IMR-90 (cell line): ENCODE results near the gene APCDD1. TPM values are rescaled to one million over a fixed set of nuclear protein-coding genes. Genes with fewer than 3 reads are reported as not detected.

Source experiments
- ATAC-seq: fragments of 200-7000 bp; cut with Tn5 transposase; 2 replicates; pipeline ENCODE4 v1.9.1; 2020; ENCODE audit warnings: low read depth, mild to moderate bottlenecking, moderate library complexity
- BruUV-seq: library from RNA; stranded (reverse); fragments of 400-500 nt; replicated peaks from 2 replicates; lab custom pipeline; 2021; lab: Mats Ljungman, UMichigan
- CTCF ChIA-PET: fragments of 300-600 bp; formaldehyde crosslinking; extraction: SDS; loops from one replicate; lab custom pipeline; 2021; ENCODE audit warnings: antibody characterized with exemption; lab: Yijun Ruan, JAX
- POLR2A ChIA-PET: fragments of 300-600 bp; sonication (Branson Sonifier 250); formaldehyde crosslinking; loops from one replicate; lab custom pipeline; 2022; ENCODE audit warnings: antibody characterized with exemption; ENCODE audit not compliant: unreplicated experiment; lab: Charles Lee
- DNase-seq: peaks from one replicate; pipeline ENCODE4 v3.0.0; 2013
- H2AFZ ChIP-seq: replicated peaks from 2 replicates; pipeline ENCODE3; 2013; ENCODE audit warnings: low read length, mild to moderate bottlenecking; ENCODE audit not compliant: poor library complexity
- H2AK5ac ChIP-seq: 2 replicates; pipeline ENCODE4 v1.6.1; 2013; ENCODE audit warnings: low read depth, low read length, inconsistent platforms
- H2AK9ac ChIP-seq: replicated peaks from 2 replicates; pipeline ENCODE3; 2013; ENCODE audit warnings: mild to moderate bottlenecking, low read depth, low read length, moderate library complexity; ENCODE audit not compliant: poor library complexity
- H2BK120ac ChIP-seq: 2 replicates; pipeline ENCODE4 v1.6.1; 2013; ENCODE audit warnings: low read depth, low read length, inconsistent platforms
- H2BK15ac ChIP-seq: 3 replicates; pipeline ENCODE4 v1.6.1; 2013; ENCODE audit warnings: low read depth, low read length, inconsistent platforms
- H2BK20ac ChIP-seq: 2 replicates; pipeline ENCODE4 v1.6.1; 2013; ENCODE audit warnings: low read depth, mild to moderate bottlenecking, inconsistent platforms, low read length, moderate library complexity
- H2BK5ac ChIP-seq: 2 replicates; pipeline ENCODE4 v1.6.1; 2013; ENCODE audit warnings: mild to moderate bottlenecking, low read depth, low read length, inconsistent platforms; ENCODE audit not compliant: poor library complexity, severe bottlenecking
- H3K14ac ChIP-seq: replicated peaks from 2 replicates; pipeline ENCODE4 v1.6.1; 2013; ENCODE audit warnings: low read depth, low read length, inconsistent platforms
- H3K18ac ChIP-seq: 2 replicates; pipeline ENCODE4 v1.6.1; 2013; ENCODE audit warnings: low read depth, low read length, control low read depth
- H3K23ac ChIP-seq: 2 replicates; pipeline ENCODE4 v1.6.1; 2013; ENCODE audit warnings: low read depth, low read length, inconsistent platforms
- H3K27ac ChIP-seq: 2 replicates; pipeline ENCODE4 v1.5.1; 2013; ENCODE audit warnings: mild to moderate bottlenecking, control low read depth, low read length; ENCODE audit not compliant: insufficient read depth
- H3K27me3 ChIP-seq: 2 replicates; pipeline ENCODE4 v1.6.1; 2013; ENCODE audit warnings: low read length; ENCODE audit not compliant: control insufficient read depth, insufficient read depth
- H3K36me3 ChIP-seq: 2 replicates; pipeline ENCODE4 v1.6.1; 2013; ENCODE audit warnings: low read length, mixed read lengths; ENCODE audit not compliant: control insufficient read depth, insufficient read depth
- H3K4ac ChIP-seq: 2 replicates; pipeline ENCODE4 v1.6.1; 2013; ENCODE audit warnings: low read depth, low read length, inconsistent platforms
- H3K4me1 ChIP-seq: 2 replicates; pipeline ENCODE4 v1.6.1; 2013; ENCODE audit warnings: low read length, mixed read lengths; ENCODE audit not compliant: control insufficient read depth, insufficient read depth
- H3K4me2 ChIP-seq: 2 replicates; pipeline ENCODE4 v1.6.1; 2013; ENCODE audit warnings: low read depth, mild to moderate bottlenecking, control low read depth, low read length, moderate library complexity
- H3K4me3 ChIP-seq: 2 replicates; pipeline ENCODE4 v1.5.1; 2013; ENCODE audit warnings: low read depth, mild to moderate bottlenecking, control low read depth, low read length, moderate library complexity; ENCODE audit not compliant: insufficient read depth
- H3K56ac ChIP-seq: 2 replicates; pipeline ENCODE4 v1.6.1; 2013; ENCODE audit warnings: low read length, inconsistent platforms; ENCODE audit not compliant: insufficient read depth; ENCODE audit errors: extremely low read depth
- H3K79me1 ChIP-seq, 2 experiments: 2 replicates each; pipeline ENCODE4 v1.6.1; 2013; ENCODE audit warnings: low read length in 2 of 2, inconsistent platforms in 1 of 2, low read depth in 1 of 2
- H3K9ac ChIP-seq: 2 replicates; pipeline ENCODE4 v1.6.1; 2013; ENCODE audit warnings: low read depth, low read length, control low read depth
- H3K9me1 ChIP-seq: 2 replicates; pipeline ENCODE4 v1.6.1; 2013; ENCODE audit warnings: low read length, inconsistent platforms; ENCODE audit not compliant: insufficient read depth
- H3K9me3 ChIP-seq: 2 replicates; pipeline ENCODE4 v1.6.1; 2013; ENCODE audit warnings: low read length; ENCODE audit not compliant: control insufficient read depth, insufficient read depth
- H4K20me1 ChIP-seq: 2 replicates; pipeline ENCODE4 v1.6.1; 2013; ENCODE audit warnings: low read length, inconsistent platforms; ENCODE audit not compliant: insufficient read depth
- H4K5ac ChIP-seq: 2 replicates; pipeline ENCODE4 v1.6.1; 2013; ENCODE audit warnings: mild to moderate bottlenecking, low read depth, low read length, control low read depth
- H4K8ac ChIP-seq, 2 experiments: 2 replicates each; pipeline ENCODE4 v1.6.1; 2013; ENCODE audit warnings: low read depth in 2 of 2, low read length in 2 of 2, control low read depth in 1 of 2, inconsistent platforms in 1 of 2
- H4K91ac ChIP-seq: 2 replicates; pipeline ENCODE4 v1.6.1; 2013; ENCODE audit warnings: low read depth, low read length, inconsistent platforms; ENCODE audit not compliant: insufficient read depth
- BHLHE40 ChIP-seq: fragments of 150-350 bp; IDR thresholded peaks from 2 replicates; pipeline ENCODE4 v1.6.1; 2016; ENCODE audit warnings: mild to moderate bottlenecking, low read depth, low read length
- CEBPB ChIP-seq: IDR thresholded peaks from 2 replicates; pipeline ENCODE4 v1.6.1; 2012; ENCODE audit warnings: low read depth, low read length, improper control_type of control experiment
- CHD1 ChIP-seq: IDR thresholded peaks from 2 replicates; pipeline ENCODE4 v1.6.1; 2012; ENCODE audit warnings: low read depth, low read length, improper control_type of control experiment
- FOS ChIP-seq: fragments of 150-350 bp; IDR thresholded peaks from 2 replicates; pipeline ENCODE4 v1.6.1; 2016; ENCODE audit warnings: low read depth, low read length
- MAFK ChIP-seq: IDR thresholded peaks from 2 replicates; pipeline ENCODE4 v1.6.1; 2012; ENCODE audit warnings: low read depth, low read length, improper control_type of control experiment
- MAZ ChIP-seq: IDR thresholded peaks from 2 replicates; pipeline ENCODE4 v1.6.1; 2012; ENCODE audit warnings: low read depth, mild to moderate bottlenecking, low read length, improper control_type of control experiment, moderate library complexity, borderline replicate concordance
- MXI1 ChIP-seq: IDR thresholded peaks from 2 replicates; pipeline ENCODE4 v1.6.1; 2012; ENCODE audit warnings: low read depth, mild to moderate bottlenecking, low read length, moderate library complexity, borderline replicate concordance
- NFE2L2 ChIP-seq: fragments of 150-350 bp; IDR thresholded peaks from 2 replicates; pipeline ENCODE4 v1.6.1; 2016; ENCODE audit warnings: low read depth, mild to moderate bottlenecking, low read length
- POLR2A ChIP-seq: IDR thresholded peaks from 2 replicates; pipeline ENCODE4 v1.6.1; 2012; ENCODE audit warnings: mild to moderate bottlenecking, low read depth, low read length
- RAD21 ChIP-seq: IDR thresholded peaks from 2 replicates; pipeline ENCODE4 v1.6.1; 2012; ENCODE audit warnings: low read length, improper control_type of control experiment
- RCOR1 ChIP-seq: IDR thresholded peaks from 2 replicates; pipeline ENCODE4 v1.6.1; 2012; ENCODE audit warnings: mild to moderate bottlenecking, low read length, improper control_type of control experiment; ENCODE audit not compliant: insufficient replicate concordance
- RFX5 ChIP-seq: IDR thresholded peaks from 2 replicates; pipeline ENCODE4 v1.8.0; 2012; ENCODE audit warnings: low read depth, mild to moderate bottlenecking, low read length, moderate library complexity
- SMC3 ChIP-seq: fragments of 150-350 bp; IDR thresholded peaks from 2 replicates; pipeline ENCODE4 v1.6.1; 2016; ENCODE audit warnings: low read depth, mild to moderate bottlenecking, antibody characterized with exemption, low read length, moderate library complexity
- dilution Hi-C: fragments of 300-500 bp; cut with HindIII; formaldehyde crosslinking; loops from one replicate; pipeline ENCODE4 v1.14.3; 2018; ENCODE audit warnings: low sequenced_read_pairs; ENCODE audit not compliant: unreplicated experiment
- in situ Hi-C: fragments of 300-500 bp; cut with MboI; formaldehyde crosslinking; loops from 3 replicates; pipeline ENCODE4 v1.14.3; 2019; ENCODE audit warnings: low sequenced_read_pairs, inconsistent platforms, mixed read lengths
- intact Hi-C: fragments of 100-400 bp; cut with micrococcal nuclease; formaldehyde crosslinking; loops from 2 replicates; pipeline ENCODE4 v1.10.0; 2022
- polyA plus RNA-seq, 3 experiments: library from polyadenylated mRNA; depleted of rRNA; stranded (reverse); fragments of >200 nt; gene quantifications; 2 replicates each; pipeline ENCODE4 v1.2.3, GENCODE V29; 2012; ENCODE audit warnings: low replicate concordance in 1 of 3
- total RNA-seq: library from RNA; depleted of rRNA; stranded (reverse); fragments of >200 nt; gene quantifications from 2 replicates; pipeline ENCODE4 v1.2.3, GENCODE V29; 2012
- TF ChIP-seq, protein P1 (sequence below): fragments of 150-350 bp; IDR thresholded peaks from 2 replicates; pipeline ENCODE4 v1.6.1; 2016; ENCODE audit warnings: low read depth, mild to moderate bottlenecking, low read length, moderate library complexity, borderline replicate concordance
- TF ChIP-seq, protein P2 (sequence below): conservative IDR thresholded peaks from 2 replicates; pipeline ENCODE4 v1.5.1; 2012; ENCODE audit warnings: mild to moderate bottlenecking, low read depth, low read length, improper control_type of control experiment
- TF ChIP-seq, protein P3 (sequence below): fragments of 150-350 bp; IDR thresholded peaks from 2 replicates; pipeline ENCODE4 v1.6.1; 2017; ENCODE audit warnings: mild to moderate bottlenecking, antibody characterized with exemption, low read length, low read depth

Gene APCDD1
- total and polyA plus RNA-seq, 2 of the 4 experiments (the other 2 are of a cell fraction) = 1.1 to 2.2 TPM

DNA sequence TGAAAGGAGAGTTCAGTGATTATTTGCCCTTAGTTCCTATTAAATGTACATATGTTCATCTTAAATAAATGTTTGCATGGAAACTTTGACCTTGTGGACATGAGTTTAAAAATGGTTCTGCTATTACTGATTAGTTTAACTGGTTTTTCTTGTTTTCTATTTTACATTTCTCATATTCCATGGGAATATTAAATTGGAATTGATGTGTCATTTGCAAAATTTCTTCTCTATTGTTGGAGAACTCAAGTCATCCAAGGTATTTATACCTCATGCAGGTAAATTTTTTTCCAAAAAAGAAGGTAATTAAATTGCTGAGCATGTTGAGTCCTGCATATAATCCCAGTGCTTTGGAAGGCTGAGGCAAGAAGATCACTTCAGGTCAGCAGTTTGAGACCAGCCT is 45.4 kb upstream of the APCDD1 start:
- Histone ChIP-seq H4K8ac (no peak overlapping the region), H3K4me3 (no peak overlapping the region), H4K5ac (no peak overlapping the region), H3K56ac (no peak overlapping the region), H4K91ac (no peak overlapping the region), H3K9me1 (no peaks in the 10 kb centered on the region), H2AFZ (no peak overlapping the region), H2BK20ac (no peak overlapping the region), H3K4ac (no peak overlapping the region), H2AK9ac (no peak overlapping the region), H2AK5ac (no peak overlapping the region), H3K36me3 (no peaks in the 10 kb centered on the region), H3K4me1 (no peaks in the 10 kb centered on the region), H3K18ac (no peak overlapping the region), H3K27me3 (peaks cover 15% of the 10 kb centered on the region), H3K14ac (no peak overlapping the region), H3K9me3 (no peaks in the 10 kb centered on the region), H3K27ac (no peak overlapping the region), H3K9ac (no peak overlapping the region), H4K20me1 (no peaks in the 10 kb centered on the region), H2BK5ac (no peak overlapping the region), H3K79me1 (no peaks in the 10 kb centered on the region), H3K23ac (no peak overlapping the region), H2BK15ac (no peak overlapping the region), H3K4me2 (no peak overlapping the region), H2BK120ac (no peak overlapping the region)
- ATAC-seq (no peak), DNase-seq (no peak)
- dilution Hi-C loops = no loop called here
- in situ Hi-C loops = no loop called here
- ChIA-PET POLR2A (no interaction called here), CTCF (interaction anchor here (1.9 kb wide), 1 partner anchor 8 kb away, joined by 5 read pairs; no protein-coding TSS in a partner anchor)
- TF ChIP-seq SMC3 = no peak
- TF ChIP-seq POLR2A = no peak
- TF ChIP-seq NFE2L2 = no peak
- no peak for TF ChIP-seq MAFK
- TF ChIP-seq CHD1 = no peak
- no peak for TF ChIP-seq MXI1
- TF ChIP-seq, protein P1, sequence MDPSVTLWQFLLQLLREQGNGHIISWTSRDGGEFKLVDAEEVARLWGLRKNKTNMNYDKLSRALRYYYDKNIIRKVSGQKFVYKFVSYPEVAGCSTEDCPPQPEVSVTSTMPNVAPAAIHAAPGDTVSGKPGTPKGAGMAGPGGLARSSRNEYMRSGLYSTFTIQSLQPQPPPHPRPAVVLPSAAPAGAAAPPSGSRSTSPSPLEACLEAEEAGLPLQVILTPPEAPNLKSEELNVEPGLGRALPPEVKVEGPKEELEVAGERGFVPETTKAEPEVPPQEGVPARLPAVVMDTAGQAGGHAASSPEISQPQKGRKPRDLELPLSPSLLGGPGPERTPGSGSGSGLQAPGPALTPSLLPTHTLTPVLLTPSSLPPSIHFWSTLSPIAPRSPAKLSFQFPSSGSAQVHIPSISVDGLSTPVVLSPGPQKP = no peak
- TF ChIP-seq RFX5 = no peak
- no peak for TF ChIP-seq MAZ
- TF ChIP-seq, protein P2, sequence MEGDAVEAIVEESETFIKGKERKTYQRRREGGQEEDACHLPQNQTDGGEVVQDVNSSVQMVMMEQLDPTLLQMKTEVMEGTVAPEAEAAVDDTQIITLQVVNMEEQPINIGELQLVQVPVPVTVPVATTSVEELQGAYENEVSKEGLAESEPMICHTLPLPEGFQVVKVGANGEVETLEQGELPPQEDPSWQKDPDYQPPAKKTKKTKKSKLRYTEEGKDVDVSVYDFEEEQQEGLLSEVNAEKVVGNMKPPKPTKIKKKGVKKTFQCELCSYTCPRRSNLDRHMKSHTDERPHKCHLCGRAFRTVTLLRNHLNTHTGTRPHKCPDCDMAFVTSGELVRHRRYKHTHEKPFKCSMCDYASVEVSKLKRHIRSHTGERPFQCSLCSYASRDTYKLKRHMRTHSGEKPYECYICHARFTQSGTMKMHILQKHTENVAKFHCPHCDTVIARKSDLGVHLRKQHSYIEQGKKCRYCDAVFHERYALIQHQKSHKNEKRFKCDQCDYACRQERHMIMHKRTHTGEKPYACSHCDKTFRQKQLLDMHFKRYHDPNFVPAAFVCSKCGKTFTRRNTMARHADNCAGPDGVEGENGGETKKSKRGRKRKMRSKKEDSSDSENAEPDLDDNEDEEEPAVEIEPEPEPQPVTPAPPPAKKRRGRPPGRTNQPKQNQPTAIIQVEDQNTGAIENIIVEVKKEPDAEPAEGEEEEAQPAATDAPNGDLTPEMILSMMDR = no peak
- TF ChIP-seq FOS = no peak
- no peak for TF ChIP-seq RCOR1
- no peak for TF ChIP-seq CEBPB
- no peak for TF ChIP-seq BHLHE40
- no peak for TF ChIP-seq RAD21
- TF ChIP-seq, protein P3, sequence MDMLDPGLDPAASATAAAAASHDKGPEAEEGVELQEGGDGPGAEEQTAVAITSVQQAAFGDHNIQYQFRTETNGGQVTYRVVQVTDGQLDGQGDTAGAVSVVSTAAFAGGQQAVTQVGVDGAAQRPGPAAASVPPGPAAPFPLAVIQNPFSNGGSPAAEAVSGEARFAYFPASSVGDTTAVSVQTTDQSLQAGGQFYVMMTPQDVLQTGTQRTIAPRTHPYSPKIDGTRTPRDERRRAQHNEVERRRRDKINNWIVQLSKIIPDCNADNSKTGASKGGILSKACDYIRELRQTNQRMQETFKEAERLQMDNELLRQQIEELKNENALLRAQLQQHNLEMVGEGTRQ = no peak
- intact Hi-C loops = no loop called here
- BruUV-seq = no TSS peak
